GM12878 (cell line): ENCODE data around the gene PRKRIP1. TPM values are rescaled to one million over a fixed set of nuclear protein-coding genes. Genes with fewer than 3 reads are reported as not detected.

Experiments used
- CHD1 ChIP-seq: IDR thresholded peaks from 2 replicates; pipeline ENCODE4 v1.6.1; 2012; ENCODE audit warnings: low read depth, low read length, improper control_type of control experiment
- ESRRA ChIP-seq: IDR thresholded peaks from 2 replicates; pipeline ENCODE4 v1.6.1; 2012; ENCODE audit warnings: mild to moderate bottlenecking, low read length, improper control_type of control experiment
- HDAC6 ChIP-seq: fragments of 200-600 bp; sonication (generic); IDR thresholded peaks from one replicate; pipeline ENCODE4 v1.8.0; 2017; ENCODE audit warnings: antibody characterized with exemption; ENCODE audit not compliant: unreplicated experiment
- MXI1 ChIP-seq: fragments of 150-350 bp; IDR thresholded peaks from 2 replicates; pipeline ENCODE4 v1.6.1; 2011; ENCODE audit warnings: low read depth, mild to moderate bottlenecking, inconsistent platforms, low read length, improper control_type of control experiment
- NR2C1 ChIP-seq: fragments of 450-650 bp; IDR thresholded peaks from 2 replicates; pipeline ENCODE4 v1.6.1; 2017; ENCODE audit warnings: antibody characterized with exemption, mild to moderate bottlenecking, moderate library complexity
- POU2F2 ChIP-seq: IDR thresholded peaks from 3 replicates; pipeline ENCODE4 v1.6.1; 2011; ENCODE audit warnings: low read depth, mild to moderate bottlenecking, low read length, borderline replicate concordance
- SKIL ChIP-seq: fragments of 450-650 bp; IDR thresholded peaks from 2 replicates; pipeline ENCODE4 v1.6.1; 2017; ENCODE audit warnings: mild to moderate bottlenecking, low read depth, inconsistent platforms; ENCODE audit not compliant: poor library complexity, severe bottlenecking
- TCF3 ChIP-seq: IDR thresholded peaks from 2 replicates; pipeline ENCODE4 v1.6.1; 2012; ENCODE audit warnings: low read depth, mild to moderate bottlenecking, low read length, borderline replicate concordance; ENCODE audit not compliant: insufficient read depth
- TCF7 ChIP-seq: IDR thresholded peaks from 2 replicates; pipeline ENCODE4 v1.6.1; 2014; ENCODE audit warnings: antibody characterized with exemption, borderline replicate concordance
- polyA plus RNA-seq, 11 experiments: library from polyadenylated mRNA; depleted of rRNA in 4 of 11; unstranded in 6 of 11; stranded (reverse) in 5 of 11; fragments of >200 nt; fragmentation: Nextera tagmentation in 4 of 11; fragmentation: Illumina TruSeq in 1 of 11; extraction: Ambion mirVana in 4 of 11; extraction: Trizol in 1 of 11; gene quantifications; 1 replicate in 1 of 11; 2 replicates in 10 of 11; pipeline versions ENCODE4 v1.2.1 to v1.2.3, GENCODE V29; 2011 to 2016; ENCODE audit warnings: inconsistent platforms in 2 of 11, missing spikeins in 2 of 11, low read depth in 1 of 11
- total RNA-seq, 4 experiments: library from RNA; depleted of rRNA in 3 of 4; stranded (reverse); fragments of >200 nt in 3 of 4; fragmentation: Illumina TruSeq in 1 of 4; extraction: Trizol in 1 of 4; gene quantifications; 2 replicates each; pipeline versions ENCODE4 v1.2.1 to v1.2.3, GENCODE V29; 2013 to 2021
- TF ChIP-seq, protein P1 (sequence below): IDR thresholded peaks from 2 replicates; pipeline ENCODE4 v1.6.1; 2011; ENCODE audit warnings: borderline replicate concordance, low read depth, mild to moderate bottlenecking, moderate library complexity, mixed read lengths, low read length; ENCODE audit not compliant: insufficient read depth; ENCODE audit errors: extremely low read length
- TF ChIP-seq, protein P2 (sequence below): fragments of 150-350 bp; IDR thresholded peaks from 2 replicates; pipeline ENCODE4 v1.6.1; 2014; ENCODE audit warnings: mild to moderate bottlenecking, low read depth, low read length

PRKRIP1 gene
- total and polyA plus RNA-seq, 10 of the 15 experiments (the other 5 are each of a cell fraction or from before 2014, with no cell fraction given): 17.0 to 38.4 (median 25.5) TPM

- TF ChIP-seq SKIL (no peak), NR2C1 (peak; percentile 23; the same call in 1 of the 2 replicates), ESRRA (no peak), HDAC6 (no peak), TCF7 (no peak), TCF3 (no peak), CHD1 (no peak), MXI1 (peak; percentile 80), POU2F2 (0 out of 3 replicates have a peak, but pooled peaks have one; percentile 6)
- TF ChIP-seq, protein P1, sequence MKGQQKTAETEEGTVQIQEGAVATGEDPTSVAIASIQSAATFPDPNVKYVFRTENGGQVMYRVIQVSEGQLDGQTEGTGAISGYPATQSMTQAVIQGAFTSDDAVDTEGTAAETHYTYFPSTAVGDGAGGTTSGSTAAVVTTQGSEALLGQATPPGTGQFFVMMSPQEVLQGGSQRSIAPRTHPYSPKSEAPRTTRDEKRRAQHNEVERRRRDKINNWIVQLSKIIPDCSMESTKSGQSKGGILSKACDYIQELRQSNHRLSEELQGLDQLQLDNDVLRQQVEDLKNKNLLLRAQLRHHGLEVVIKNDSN: peak; percentile 94
- TF ChIP-seq, protein P2, sequence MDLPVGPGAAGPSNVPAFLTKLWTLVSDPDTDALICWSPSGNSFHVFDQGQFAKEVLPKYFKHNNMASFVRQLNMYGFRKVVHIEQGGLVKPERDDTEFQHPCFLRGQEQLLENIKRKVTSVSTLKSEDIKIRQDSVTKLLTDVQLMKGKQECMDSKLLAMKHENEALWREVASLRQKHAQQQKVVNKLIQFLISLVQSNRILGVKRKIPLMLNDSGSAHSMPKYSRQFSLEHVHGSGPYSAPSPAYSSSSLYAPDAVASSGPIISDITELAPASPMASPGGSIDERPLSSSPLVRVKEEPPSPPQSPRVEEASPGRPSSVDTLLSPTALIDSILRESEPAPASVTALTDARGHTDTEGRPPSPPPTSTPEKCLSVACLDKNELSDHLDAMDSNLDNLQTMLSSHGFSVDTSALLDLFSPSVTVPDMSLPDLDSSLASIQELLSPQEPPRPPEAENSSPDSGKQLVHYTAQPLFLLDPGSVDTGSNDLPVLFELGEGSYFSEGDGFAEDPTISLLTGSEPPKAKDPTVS: no peak
These were observed 37.3 kb downstream of the PRKRIP1 start, which contains the start of gene ORAI2 (continued) for GRCh38 chr7:102433219-102434038.
